Hindlimb muscle (tissue), 1 donor: Measurements from ENCODE around the gene NEK6. TPM values are rescaled to one million over a fixed set of nuclear protein-coding genes. Genes with fewer than 3 reads are reported as not detected.

Experiments
- DNase-seq: peaks from one replicate; pipeline ENCODE4 v3.0.0-alpha.2; 2013
- polyA plus RNA-seq: library from polyadenylated mRNA; unstranded; fragments of 120-200 nt; gene quantifications from one replicate; pipeline ENCODE4 v1.2.1, GENCODE V29; 2013; ENCODE audit not compliant: insufficient read length

Gene NEK6
- polyA plus RNA-seq, 1 donor: 37.0 TPM

GRCh38 chr9:124343533-124344290 lies 86.0 kb downstream of the NEK6 start:
- no peak for DNase-seq

GRCh38 chr9:124344291-124345050 lies 86.7 kb downstream of the NEK6 start:
- no peak for DNase-seq

GRCh38 chr9:124345063-124345462 lies 87.3 kb downstream of the NEK6 start:
- no peak for DNase-seq

GRCh38 chr9:124345751-124346281 lies 88.1 kb downstream of the NEK6 start:
- no peak for DNase-seq

- no peak for DNase-seq
Measured at GRCh38 chr9:124346347-124347163, 88.8 kb downstream of the NEK6 start.

- DNase-seq: no peak
Measured at GRCh38 chr9:124347206-124347967, 89.6 kb downstream of the NEK6 start.

GRCh38 chr9:124347968-124348358 lies 90.2 kb downstream of the NEK6 start:
- DNase-seq: no peak

GRCh38 chr9:124348363-124348762 lies 90.6 kb downstream of the NEK6 start:
- DNase-seq: no peak

GRCh38 chr9:124348831-124349230 lies 91.1 kb downstream of the NEK6 start:
- no peak for DNase-seq

- DNase-seq: no peak
Measured at GRCh38 chr9:124349267-124349666, 91.5 kb downstream of the NEK6 start.

GRCh38 chr9:124349675-124350493 lies 92.1 kb downstream of the NEK6 start:
- no peak for DNase-seq

GRCh38 chr9:124350494-124351263 lies 92.9 kb downstream of the NEK6 start:
- DNase-seq: no peak

GRCh38 chr9:124351672-124352468 lies 94.1 kb downstream of the NEK6 start:
- no peak for DNase-seq

GRCh38 chr9:124352616-124353015 lies 94.9 kb downstream of the NEK6 start:
- DNase-seq: no peak

GRCh38 chr9:124353166-124353768 lies 95.5 kb downstream of the NEK6 start:
- DNase-seq: no peak

GRCh38 chr9:124353811-124354274 lies 96.1 kb downstream of the NEK6 start:
- DNase-seq: no peak

- DNase-seq: no peak
Measured at GRCh38 chr9:124354346-124355038, 96.7 kb downstream of the NEK6 start.
